ENCODE results near the gene TMEM43.

The TMEM43 gene

GRCh38 chr3:14148041-14148985 lies 23.5 kb downstream of the TMEM43 start:
- Mint-ChIP-seq H3K4me3 (no peak overlapping the region), H3K9me3 (no peaks in the 10 kb centered on the region), H3K27ac (no peak overlapping the region), H3K36me3 (ENCODE audit: low read depth) (peaks cover 22% of the 10 kb centered on the region), H3K4me1 (ENCODE audit: low read depth) (peaks cover 20% of the 10 kb centered on the region), H3K27me3 (ENCODE audit: low read depth) (no peaks in the 10 kb centered on the region)

GRCh38 chr3:14150078-14150477 lies 25.2 kb downstream of the TMEM43 start:
- Mint-ChIP-seq H3K4me1 (ENCODE audit: low read depth) (peaks cover 6% of the 10 kb centered on the region), H3K9me3 (no peaks in the 10 kb centered on the region), H3K36me3 (ENCODE audit: low read depth) (peaks cover 32% of the 10 kb centered on the region), H3K27ac (no peak overlapping the region), H3K27me3 (ENCODE audit: low read depth) (no peaks in the 10 kb centered on the region), H3K4me3 (no peak overlapping the region)

GRCh38 chr3:14150491-14151230 lies 25.8 kb downstream of the TMEM43 start:
- Mint-ChIP-seq H3K27me3 (ENCODE audit: low read depth) (no peaks in the 10 kb centered on the region), H3K4me1 (ENCODE audit: low read depth) (peaks cover 3% of the 10 kb centered on the region), H3K36me3 (ENCODE audit: low read depth) (peaks cover 30% of the 10 kb centered on the region), H3K27ac (peak overlapping the region; percentile 63), H3K4me3 (no peak overlapping the region), H3K9me3 (no peaks in the 10 kb centered on the region)

- peaks cover 35% of the 10 kb centered on the region for H3K36me3 Mint-ChIP-seq (ENCODE audit: low read depth)
- no peaks in the 10 kb centered on the region for H3K27me3 Mint-ChIP-seq (ENCODE audit: low read depth)
Measured at GRCh38 chr3:14151471-14152083, 26.7 kb downstream of the TMEM43 start.

GRCh38 chr3:14152233-14152962 lies 27.5 kb downstream of the TMEM43 start:
- no peaks in the 10 kb centered on the region for H3K27me3 Mint-ChIP-seq (ENCODE audit: low read depth)
- H3K9me3 Mint-ChIP-seq: no peaks in the 10 kb centered on the region
- no peak overlapping the region for H3K27ac Mint-ChIP-seq
- H3K4me3 Mint-ChIP-seq: no peak overlapping the region
- peaks cover 2% of the 10 kb centered on the region for H3K4me1 Mint-ChIP-seq (ENCODE audit: low read depth)
- H3K36me3 Mint-ChIP-seq (ENCODE audit: low read depth): peaks cover 42% of the 10 kb centered on the region

More at GRCh38 chr3:14151471-14152083, 26.7 kb downstream of the TMEM43 start:
- peaks cover 2% of the 10 kb centered on the region for H3K4me1 Mint-ChIP-seq (ENCODE audit: low read depth)
- H3K27ac Mint-ChIP-seq: no peak overlapping the region
- H3K9me3 Mint-ChIP-seq: no peaks in the 10 kb centered on the region
- H3K4me3 Mint-ChIP-seq: no peak overlapping the region

- no peaks in the 10 kb centered on the region for H3K27me3 Mint-ChIP-seq (ENCODE audit: low read depth)
- H3K9me3 Mint-ChIP-seq: no peaks in the 10 kb centered on the region
- no peak overlapping the region for H3K27ac Mint-ChIP-seq
- H3K36me3 Mint-ChIP-seq (ENCODE audit: low read depth): peaks cover 42% of the 10 kb centered on the region
- no peak overlapping the region for H3K4me3 Mint-ChIP-seq
- H3K4me1 Mint-ChIP-seq (ENCODE audit: low read depth): peaks cover 2% of the 10 kb centered on the region
Measured at GRCh38 chr3:14152963-14153355, 28.1 kb downstream of the TMEM43 start.

- H3K9me3 Mint-ChIP-seq: no peaks in the 10 kb centered on the region
- H3K4me3 Mint-ChIP-seq: no peak overlapping the region
- no peak overlapping the region for H3K27ac Mint-ChIP-seq
- H3K4me1 Mint-ChIP-seq (ENCODE audit: low read depth): peaks cover 2% of the 10 kb centered on the region
- no peaks in the 10 kb centered on the region for H3K27me3 Mint-ChIP-seq (ENCODE audit: low read depth)
- peaks cover 48% of the 10 kb centered on the region for H3K36me3 Mint-ChIP-seq (ENCODE audit: low read depth)
Measured at GRCh38 chr3:14153663-14154062, 28.8 kb downstream of the TMEM43 start.

- H3K9me3 Mint-ChIP-seq: no peaks in the 10 kb centered on the region
- no peaks in the 10 kb centered on the region for H3K27me3 Mint-ChIP-seq (ENCODE audit: low read depth)
Measured at GRCh38 chr3:14154276-14154675, 29.4 kb downstream of the TMEM43 start.

GRCh38 chr3:14154895-14155440 lies 30.1 kb downstream of the TMEM43 start:
- H3K27ac Mint-ChIP-seq: no peak overlapping the region
- H3K9me3 Mint-ChIP-seq: no peaks in the 10 kb centered on the region
- peaks cover 58% of the 10 kb centered on the region for H3K36me3 Mint-ChIP-seq (ENCODE audit: low read depth)
- peaks cover 2% of the 10 kb centered on the region for H3K4me1 Mint-ChIP-seq (ENCODE audit: low read depth)
- no peak overlapping the region for H3K4me3 Mint-ChIP-seq
- H3K27me3 Mint-ChIP-seq (ENCODE audit: low read depth): no peaks in the 10 kb centered on the region

More at GRCh38 chr3:14154276-14154675, 29.4 kb downstream of the TMEM43 start:
- Mint-ChIP-seq H3K4me1 (ENCODE audit: low read depth) (peaks cover 2% of the 10 kb centered on the region), H3K4me3 (no peak overlapping the region), H3K27ac (no peak overlapping the region), H3K36me3 (ENCODE audit: low read depth) (peaks cover 54% of the 10 kb centered on the region)

GRCh38 chr3:14156201-14156600 lies 31.3 kb downstream of the TMEM43 start:
- H3K36me3 Mint-ChIP-seq (ENCODE audit: low read depth): peaks cover 65% of the 10 kb centered on the region
- no peak overlapping the region for H3K4me3 Mint-ChIP-seq
- H3K4me1 Mint-ChIP-seq (ENCODE audit: low read depth): peaks cover 3% of the 10 kb centered on the region
- no peaks in the 10 kb centered on the region for H3K27me3 Mint-ChIP-seq (ENCODE audit: low read depth)
- no peak overlapping the region for H3K27ac Mint-ChIP-seq
- H3K9me3 Mint-ChIP-seq: peaks cover 9% of the 10 kb centered on the region

- Mint-ChIP-seq H3K27ac (no peak overlapping the region), H3K4me3 (no peak overlapping the region), H3K36me3 (ENCODE audit: low read depth) (peaks cover 73% of the 10 kb centered on the region), H3K9me3 (peaks cover 17% of the 10 kb centered on the region), H3K4me1 (ENCODE audit: low read depth) (peaks cover 3% of the 10 kb centered on the region), H3K27me3 (ENCODE audit: low read depth) (no peaks in the 10 kb centered on the region)
Measured at GRCh38 chr3:14156843-14157561, 32.1 kb downstream of the TMEM43 start.

- Mint-ChIP-seq H3K9me3 (peaks cover 24% of the 10 kb centered on the region), H3K36me3 (ENCODE audit: low read depth) (peaks cover 81% of the 10 kb centered on the region), H3K4me1 (ENCODE audit: low read depth) (peaks cover 3% of the 10 kb centered on the region), H3K27me3 (ENCODE audit: low read depth) (no peaks in the 10 kb centered on the region), H3K27ac (no peak overlapping the region), H3K4me3 (no peak overlapping the region)
Measured at GRCh38 chr3:14157951-14158350, 33.1 kb downstream of the TMEM43 start.

- Mint-ChIP-seq H3K9me3 (peaks cover 24% of the 10 kb centered on the region), H3K4me3 (no peak overlapping the region), H3K27me3 (ENCODE audit: low read depth) (no peaks in the 10 kb centered on the region), H3K36me3 (ENCODE audit: low read depth) (peaks cover 81% of the 10 kb centered on the region), H3K27ac (no peak overlapping the region), H3K4me1 (ENCODE audit: low read depth) (peaks cover 3% of the 10 kb centered on the region)
Measured at GRCh38 chr3:14158370-14158769, 33.5 kb downstream of the TMEM43 start.
